ENCODE results near the gene KLB. TPM values are rescaled to one million over a fixed set of nuclear protein-coding genes. Genes with fewer than 3 reads are reported as not detected.
"Not testable (repeated sequence)": the region's sequence is repeated elsewhere in the genome, so short reads cannot be mapped to it uniquely, and the experiment has no call there.

KLB gene
- total RNA-seq, 4 donors from 2014 or later: 0.34 to 0.48 (median 0.38) TPM; not detected in 1

GRCh38 chr4:39375478-39375877 is 31.3 kb upstream of the KLB start:
- Histone ChIP-seq H3K27ac (no peak overlapping the region), H3K9me3 (no peaks in the 10 kb centered on the region), H3K4me1 (no peaks in the 10 kb centered on the region), H3K36me3 (no peaks in the 10 kb centered on the region), H3K27me3 (peaks cover 0 to 4% (median 0%) of the 10 kb centered on the region in 4 donors), H3K4me3 (no peak overlapping the region)
- DNase-seq: no peak
- TF ChIP-seq, protein P1, sequence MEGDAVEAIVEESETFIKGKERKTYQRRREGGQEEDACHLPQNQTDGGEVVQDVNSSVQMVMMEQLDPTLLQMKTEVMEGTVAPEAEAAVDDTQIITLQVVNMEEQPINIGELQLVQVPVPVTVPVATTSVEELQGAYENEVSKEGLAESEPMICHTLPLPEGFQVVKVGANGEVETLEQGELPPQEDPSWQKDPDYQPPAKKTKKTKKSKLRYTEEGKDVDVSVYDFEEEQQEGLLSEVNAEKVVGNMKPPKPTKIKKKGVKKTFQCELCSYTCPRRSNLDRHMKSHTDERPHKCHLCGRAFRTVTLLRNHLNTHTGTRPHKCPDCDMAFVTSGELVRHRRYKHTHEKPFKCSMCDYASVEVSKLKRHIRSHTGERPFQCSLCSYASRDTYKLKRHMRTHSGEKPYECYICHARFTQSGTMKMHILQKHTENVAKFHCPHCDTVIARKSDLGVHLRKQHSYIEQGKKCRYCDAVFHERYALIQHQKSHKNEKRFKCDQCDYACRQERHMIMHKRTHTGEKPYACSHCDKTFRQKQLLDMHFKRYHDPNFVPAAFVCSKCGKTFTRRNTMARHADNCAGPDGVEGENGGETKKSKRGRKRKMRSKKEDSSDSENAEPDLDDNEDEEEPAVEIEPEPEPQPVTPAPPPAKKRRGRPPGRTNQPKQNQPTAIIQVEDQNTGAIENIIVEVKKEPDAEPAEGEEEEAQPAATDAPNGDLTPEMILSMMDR (IDR thresholded peaks at IDR 0.05): no peak
- TF ChIP-seq POLR2A (IDR thresholded peaks at IDR 0.05): no peak
- intact Hi-C loops (cut with DNase I): loop anchor here (10.0 kb wide), 1 partner anchor 79 kb away; the partner anchor contains the start of genes LIAS and RPL9
- WGBS, 2 donors: 37 to 41% methylated on average over 4 of the region's 4 CpGs

- WGBS, 2 donors: 100% methylated on average over 1 of the region's 1 CpG; no CpG with 5 or more reads in 1 of the 2 donors
- H3K4me3 ChIP-seq: no peak overlapping the region
- no peaks in the 10 kb centered on the region for H3K9me3 ChIP-seq
- H3K27ac ChIP-seq: no peak overlapping the region
- DNase-seq: no peak
- peaks cover 0 to 3% (median 0%) of the 10 kb centered on the region in 4 donors for H3K27me3 ChIP-seq
- no peak for TF ChIP-seq POLR2A (IDR thresholded peaks at IDR 0.05)
- TF ChIP-seq, protein P1 (IDR thresholded peaks at IDR 0.05): no peak
- intact Hi-C loops (cut with DNase I): no loop called here
- no peaks in the 10 kb centered on the region for H3K36me3 ChIP-seq
- H3K4me1 ChIP-seq: no peaks in the 10 kb centered on the region
These were observed 23.0 kb upstream of the KLB start for GRCh38 chr4:39383690-39384089.

DNA sequence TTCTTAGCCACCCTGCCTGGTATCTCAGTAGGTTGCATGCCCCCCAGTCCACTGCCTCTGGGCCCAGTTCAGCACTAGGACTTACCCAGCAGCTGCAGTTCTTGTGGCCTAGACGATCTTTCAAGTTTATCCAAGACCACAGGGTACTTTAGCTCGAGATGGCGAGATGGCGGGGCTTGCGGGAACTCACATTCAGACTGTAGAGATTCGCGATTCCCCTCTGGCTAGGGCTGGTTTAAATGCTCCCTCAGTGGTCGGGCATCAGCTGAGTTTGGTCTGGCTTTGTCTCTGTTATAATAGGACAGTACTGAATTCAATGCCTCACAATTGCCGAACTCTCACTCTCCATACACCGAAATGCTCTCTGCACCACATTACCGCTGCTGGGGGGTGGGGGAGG is 22.2 kb upstream of the KLB start:
- no peak overlapping the region for H3K27ac ChIP-seq
- no peak for DNase-seq
- H3K4me3 ChIP-seq: no peak overlapping the region
- 85 to 92% methylated on average over 11 of the region's 11 CpGs for WGBS, 2 donors
- H3K4me1 ChIP-seq: no peaks in the 10 kb centered on the region
- intact Hi-C loops (cut with DNase I): no loop called here
- peaks cover 0 to 6% (median 0%) of the 10 kb centered on the region in 4 donors for H3K27me3 ChIP-seq
- no peaks in the 10 kb centered on the region for H3K9me3 ChIP-seq
- TF ChIP-seq POLR2A (IDR thresholded peaks at IDR 0.05): no peak
- TF ChIP-seq, protein P1 (IDR thresholded peaks at IDR 0.05): no peak
- no peaks in the 10 kb centered on the region for H3K36me3 ChIP-seq

DNA sequence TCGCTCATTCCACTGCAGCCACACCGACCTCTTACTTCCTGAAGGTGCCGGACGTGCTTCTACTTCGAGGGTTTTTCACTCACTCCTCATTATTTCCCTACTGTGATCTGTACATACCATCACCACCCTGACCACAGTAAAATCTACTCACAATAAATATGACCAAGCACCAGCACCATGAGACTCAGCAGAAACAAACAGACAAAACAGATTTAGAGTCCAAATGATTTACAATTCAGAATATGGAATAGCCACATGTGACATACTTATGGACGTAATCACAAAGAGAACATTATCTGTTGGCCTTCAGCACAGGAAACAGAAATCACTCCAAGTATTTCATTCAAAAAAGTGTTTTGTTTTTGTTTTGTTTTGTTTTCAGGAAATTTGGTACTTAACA is 16.1 kb upstream of the KLB start:
- Histone ChIP-seq H3K9me3 (no peaks in the 10 kb centered on the region), H3K4me3 (no peak overlapping the region), H3K36me3 (no peaks in the 10 kb centered on the region), H3K27ac (no peak overlapping the region), H3K27me3 (peaks cover 0 to 3% (median 0%) of the 10 kb centered on the region in 4 donors), H3K4me1 (no peaks in the 10 kb centered on the region)
- no peak for DNase-seq
- 65 to 70% methylated on average over 6 of the region's 6 CpGs for WGBS, 2 donors
- intact Hi-C loops (cut with DNase I): no loop called here
- TF ChIP-seq, protein P1 (IDR thresholded peaks at IDR 0.05): no peak
- TF ChIP-seq POLR2A (IDR thresholded peaks at IDR 0.05): no peak

DNA sequence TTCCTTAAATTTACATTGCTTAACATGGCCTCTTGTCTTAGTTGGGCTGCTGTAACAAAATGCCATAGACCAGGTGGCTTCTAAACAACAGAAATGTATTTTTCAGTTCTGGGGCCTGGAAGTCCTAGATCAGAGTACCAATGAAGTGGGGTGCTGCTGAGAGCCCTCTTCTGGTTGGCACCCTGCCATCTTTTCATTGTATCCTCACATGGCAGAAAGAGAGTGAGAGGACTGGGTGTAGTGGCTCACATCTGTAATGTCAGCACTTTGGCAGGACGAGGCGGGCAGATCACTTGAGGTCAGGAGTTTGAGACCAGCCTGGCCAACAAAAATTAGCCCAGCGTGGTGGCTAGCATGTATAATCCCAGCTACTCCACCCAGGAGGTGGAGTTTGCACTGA is 12.0 kb upstream of the KLB start:
- Histone ChIP-seq H3K9me3 (no peaks in the 10 kb centered on the region), H3K27ac (no peak overlapping the region), H3K27me3 (no peaks in the 10 kb centered on the region), H3K4me3 (no peak overlapping the region), H3K36me3 (no peaks in the 10 kb centered on the region), H3K4me1 (no peaks in the 10 kb centered on the region)
- TF ChIP-seq, protein P1 (IDR thresholded peaks at IDR 0.05): no peak
- no peak for TF ChIP-seq POLR2A (IDR thresholded peaks at IDR 0.05)
- DNase-seq: no peak
- 58 to 86% methylated on average over 1 to 3 of the region's 3 CpGs for WGBS, 2 donors
- intact Hi-C loops (cut with DNase I): no loop called here

GRCh38 chr4:39401640-39402039 is 5.1 kb upstream of the KLB start:
- H3K4me3 ChIP-seq; H3K27me3 ChIP-seq; DNase-seq; H3K9me3 ChIP-seq; H3K4me1 ChIP-seq; intact Hi-C loops (cut with DNase I); H3K36me3 ChIP-seq; H3K27ac ChIP-seq: not testable (repeated sequence)
- WGBS, 2 donors: 58 to 62% methylated on average over 5 to 6 of the region's 6 CpGs
